Fibroblast of peridontal ligament (primary cell): ENCODE measurements around the gene LRFN2.

Source experiments
- DNase-seq: peaks from one replicate; pipeline ENCODE4 v3.0.0-alpha.2; 2010; ENCODE audit errors: extremely low read depth

LRFN2 gene

DNA sequence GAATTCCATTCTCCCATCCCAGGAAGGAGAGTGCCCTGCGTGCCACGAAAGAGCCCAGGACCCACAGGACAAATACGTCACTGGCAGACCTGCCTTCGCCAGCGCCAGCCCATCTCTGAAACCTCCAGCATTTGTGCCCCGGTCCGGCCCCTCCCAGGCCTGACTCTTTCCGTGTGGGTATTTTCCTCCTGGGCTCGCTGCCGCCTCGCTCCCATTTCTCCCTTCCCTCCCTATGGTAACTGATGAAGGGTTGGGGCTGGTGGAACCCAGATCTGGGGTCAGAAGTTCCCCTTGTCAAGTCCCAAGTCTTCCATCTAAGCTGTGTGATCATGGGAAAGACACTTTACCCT is 208.5 kb downstream of the LRFN2 start:
- no peak for DNase-seq

- no peak for DNase-seq
Measured at GRCh38 chr6:40378071-40378724, 209.0 kb downstream of the LRFN2 start.

- DNase-seq = no peak
Measured at GRCh38 chr6:40377173-40377806, 209.9 kb downstream of the LRFN2 start.

GRCh38 chr6:40376113-40376650 is 211.0 kb downstream of the LRFN2 start:
- no peak for DNase-seq

GRCh38 chr6:40373267-40373666 is 213.9 kb downstream of the LRFN2 start:
- DNase-seq = no peak

GRCh38 chr6:40371621-40372020 is 215.5 kb downstream of the LRFN2 start:
- no peak for DNase-seq

- DNase-seq = no peak
Measured at GRCh38 chr6:40371095-40371494, 216.1 kb downstream of the LRFN2 start.

GRCh38 chr6:40369891-40370290 is 217.3 kb downstream of the LRFN2 start:
- no peak for DNase-seq

- no peak for DNase-seq
Measured at GRCh38 chr6:40369042-40369441, 218.1 kb downstream of the LRFN2 start.

DNA sequence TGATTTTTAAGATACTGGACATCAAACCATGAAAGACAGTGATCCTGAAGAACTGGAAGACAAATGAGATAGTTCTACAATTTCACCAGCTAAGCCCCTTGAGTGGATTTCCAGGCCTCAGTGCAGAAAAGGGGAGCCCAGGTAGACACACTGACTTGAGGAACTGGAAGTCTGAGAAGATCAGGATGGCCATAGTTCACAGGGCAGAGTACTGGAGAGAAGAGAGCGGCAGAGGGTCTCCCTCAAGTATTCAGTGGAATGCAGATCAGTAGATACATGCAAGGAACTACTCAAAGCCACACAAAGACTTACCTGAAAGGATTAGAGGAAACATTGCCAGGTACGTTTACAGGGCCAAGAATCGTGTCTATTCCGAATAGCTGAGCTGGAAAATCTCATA is 224.3 kb downstream of the LRFN2 start:
- DNase-seq = no peak

- no peak for DNase-seq
Measured at GRCh38 chr6:40359808-40360207, 227.4 kb downstream of the LRFN2 start.

- DNase-seq = no peak
Measured at GRCh38 chr6:40358473-40359460, 228.4 kb downstream of the LRFN2 start.

GRCh38 chr6:40356242-40356910 is 230.8 kb downstream of the LRFN2 start:
- DNase-seq = no peak

DNA sequence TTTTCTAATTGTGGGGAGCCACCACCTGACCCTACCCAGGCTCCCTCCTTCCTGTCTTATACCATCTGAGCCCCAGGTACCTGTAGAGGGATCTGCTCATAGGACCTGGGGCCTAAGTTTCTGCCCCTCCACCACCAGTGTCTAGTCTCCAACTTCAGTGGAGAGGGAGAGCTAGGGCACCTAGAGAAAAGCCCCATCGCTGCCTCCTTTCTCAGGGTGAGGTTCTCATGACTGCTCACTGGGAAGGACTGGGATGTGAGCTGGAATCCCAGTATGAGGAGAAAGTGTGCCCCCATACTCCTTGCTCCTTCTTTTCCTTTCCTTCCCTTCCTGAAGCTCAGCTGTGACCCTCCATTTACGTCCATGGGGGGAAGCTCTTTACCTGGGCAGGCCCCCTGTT is 231.6 kb downstream of the LRFN2 start:
- DNase-seq = no peak

DNA sequence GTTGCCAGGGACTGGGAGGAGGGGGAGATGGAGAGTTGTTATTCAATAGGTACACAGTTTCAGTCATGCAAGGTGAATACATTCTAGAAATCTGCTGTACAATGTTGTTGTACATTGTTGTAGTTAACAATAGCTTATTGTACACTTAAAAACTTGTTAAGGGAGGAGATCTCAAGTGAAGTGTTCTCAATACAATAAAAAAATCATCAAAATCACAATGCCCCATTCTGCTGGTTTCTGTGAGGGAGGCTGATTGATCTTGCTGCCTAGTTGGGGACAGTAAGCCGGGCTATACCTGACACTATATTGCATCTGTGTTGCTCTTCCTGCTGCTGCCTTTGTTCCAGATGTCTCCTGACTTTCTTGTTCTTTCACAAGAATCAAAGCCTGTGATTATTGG is 232.1 kb downstream of the LRFN2 start:
- DNase-seq = no peak

- no peak for DNase-seq
Measured at GRCh38 chr6:40353967-40354452, 233.2 kb downstream of the LRFN2 start.

- DNase-seq = no peak
Measured at GRCh38 chr6:40353197-40353966, 233.8 kb downstream of the LRFN2 start.

GRCh38 chr6:40352527-40353170 is 234.5 kb downstream of the LRFN2 start:
- no peak for DNase-seq

GRCh38 chr6:40352006-40352405 is 235.2 kb downstream of the LRFN2 start:
- no peak for DNase-seq

DNA sequence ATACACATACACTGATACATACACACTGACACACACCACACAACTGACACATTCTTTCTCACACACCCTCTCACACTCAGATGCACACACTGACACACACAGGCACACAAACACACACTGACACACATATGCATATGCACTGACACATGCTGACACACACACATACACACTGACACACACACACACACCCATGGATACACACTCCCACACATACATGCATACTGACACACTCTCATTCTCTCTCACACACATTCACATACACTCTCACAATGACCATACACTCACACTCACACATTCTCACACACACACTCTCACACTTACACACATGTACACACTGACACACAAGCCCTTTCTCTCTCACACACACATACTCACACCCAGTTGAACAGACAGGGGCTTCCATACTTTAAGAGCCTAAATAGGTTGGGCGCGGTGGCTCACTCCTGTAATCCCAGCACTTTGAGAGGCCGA is 236.4 kb downstream of the LRFN2 start:
- no peak for DNase-seq
